HG02884 (cell line): Measurements from ENCODE around the gene MMADHC.

Experiments used
- ATAC-seq: cut with Tn5 transposase; IDR thresholded peaks from one replicate; pipeline ENCODE4 v1.9.1; 2021; ENCODE audit warnings: mild to moderate bottlenecking, moderate library complexity; ENCODE audit not compliant: unreplicated experiment

Gene MMADHC

DNA sequence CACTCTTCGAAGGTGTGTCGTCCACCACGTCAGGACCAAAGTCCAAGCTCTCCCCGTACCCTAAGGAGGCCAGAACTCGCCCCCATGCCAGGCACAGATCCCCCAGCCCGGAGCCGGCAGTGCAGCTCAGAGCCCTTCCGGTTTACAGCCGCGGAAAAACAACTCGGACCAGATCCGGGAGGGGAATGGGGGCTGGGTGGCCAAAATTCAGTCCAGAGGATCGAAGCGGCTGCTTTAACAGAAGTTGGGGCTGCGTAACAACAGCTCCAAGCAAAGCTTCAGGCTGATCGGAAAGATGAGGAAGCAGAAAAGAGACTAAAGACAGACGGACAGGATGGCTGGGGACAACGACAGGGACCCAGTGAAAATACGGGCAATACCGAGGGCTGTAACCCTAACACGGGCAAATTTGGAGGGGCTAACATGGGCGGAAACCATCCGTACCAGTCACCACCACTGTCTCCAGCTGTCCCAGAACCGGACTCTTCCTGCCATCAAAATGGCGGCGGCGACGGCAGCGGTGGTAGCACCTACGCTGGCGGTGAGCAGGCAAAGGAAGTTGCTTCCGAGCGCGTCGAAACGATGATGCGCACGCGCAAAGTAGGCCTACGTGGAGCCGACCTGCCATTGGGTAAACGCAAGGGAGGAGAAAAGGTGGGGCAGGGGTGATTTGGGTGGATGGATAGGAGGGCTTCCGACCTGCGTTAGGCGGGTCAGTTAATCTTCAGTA lies at the start of gene MMADHC:
Gene MMADHC (minus strand): TSS at position 556 of the 730 bp plus-strand sequence. CDS start 678 bp downstream, outside the sequence.
- peak; percentile 97 for ATAC-seq

GRCh38 chr2:149634103-149634502 lies 46.5 kb upstream of the MMADHC start:
- no peak for ATAC-seq

DNA sequence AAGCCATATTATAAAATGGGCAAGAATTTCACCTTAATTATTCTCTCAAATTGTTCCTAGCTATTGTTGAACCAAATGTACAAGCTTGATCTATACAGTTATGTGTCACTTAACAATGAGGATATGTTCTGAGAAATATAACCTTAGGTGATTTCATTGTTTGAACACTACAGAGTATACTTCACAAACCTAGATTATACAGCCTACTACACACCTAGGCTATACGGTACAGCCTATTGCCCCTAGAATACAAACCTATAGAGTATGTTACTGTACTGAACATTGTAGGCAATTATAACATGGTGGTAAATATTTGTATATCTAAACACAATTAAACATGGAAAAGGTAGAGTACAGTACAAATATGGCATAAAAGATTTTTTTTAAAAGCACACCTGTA lies 42.9 kb upstream of the MMADHC start:
- ATAC-seq: no peak

DNA sequence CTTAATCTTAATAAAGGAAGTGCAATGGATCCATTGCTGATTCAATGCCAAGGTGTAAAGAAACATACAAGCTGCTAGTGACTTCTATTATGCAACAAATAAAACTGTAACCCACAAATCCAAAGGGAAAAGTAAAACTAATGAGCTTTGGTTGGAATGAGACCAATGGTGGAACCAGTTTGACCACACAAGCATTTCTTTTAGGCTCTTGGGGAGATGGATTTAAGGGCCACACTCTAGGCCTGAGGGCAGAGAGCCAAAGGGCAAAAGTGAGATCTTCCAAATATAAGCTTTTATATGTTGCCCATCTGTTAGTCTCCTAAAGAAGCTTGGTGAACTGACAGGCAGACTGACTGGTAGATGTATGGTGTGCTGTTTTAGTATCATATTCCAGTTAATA lies 41.5 kb upstream of the MMADHC start:
- no peak for ATAC-seq

GRCh38 chr2:149627111-149627801 lies 39.7 kb upstream of the MMADHC start:
- no peak for ATAC-seq

- ATAC-seq: no peak
Observed at GRCh38 chr2:149625671-149626070, 38.1 kb upstream of the MMADHC start.

DNA sequence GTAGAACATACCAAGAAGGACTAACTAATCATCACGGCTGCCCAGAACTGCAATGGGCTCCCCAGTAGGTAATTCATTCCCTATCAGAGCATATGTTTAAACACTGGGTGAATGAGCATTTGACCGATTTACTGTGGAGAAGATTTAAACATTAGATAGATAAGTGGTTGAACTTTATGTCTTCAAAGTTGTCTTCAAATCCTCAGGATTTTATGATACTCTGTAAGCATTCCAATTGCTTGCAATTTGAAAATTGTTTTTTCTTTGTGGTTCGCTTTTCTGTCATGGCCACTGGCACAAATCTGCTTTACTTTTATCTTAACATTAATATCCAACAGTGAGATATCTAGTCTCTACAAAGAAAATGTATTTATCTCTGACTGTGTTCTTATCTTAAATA lies 37.7 kb upstream of the MMADHC start:
- no peak for ATAC-seq

DNA sequence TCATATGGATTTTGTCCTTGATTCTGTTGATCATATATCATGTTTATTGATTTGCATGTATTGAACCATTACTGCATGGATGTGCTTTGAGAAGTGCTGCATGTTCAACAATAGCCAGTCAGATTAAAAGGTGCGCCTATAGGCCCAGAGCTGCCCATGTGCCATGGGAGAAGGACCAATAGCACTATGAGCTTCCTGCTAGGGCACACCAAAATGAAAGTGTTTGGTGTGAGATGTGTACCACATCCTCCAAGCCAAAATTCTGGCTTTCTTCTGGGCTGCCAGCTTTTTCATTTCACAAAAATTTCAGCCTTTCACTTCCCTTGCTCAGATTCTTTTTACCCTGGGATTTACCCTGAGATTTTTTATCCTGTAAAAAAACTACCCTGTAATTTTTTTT lies 34.8 kb upstream of the MMADHC start:
- ATAC-seq: no peak

DNA sequence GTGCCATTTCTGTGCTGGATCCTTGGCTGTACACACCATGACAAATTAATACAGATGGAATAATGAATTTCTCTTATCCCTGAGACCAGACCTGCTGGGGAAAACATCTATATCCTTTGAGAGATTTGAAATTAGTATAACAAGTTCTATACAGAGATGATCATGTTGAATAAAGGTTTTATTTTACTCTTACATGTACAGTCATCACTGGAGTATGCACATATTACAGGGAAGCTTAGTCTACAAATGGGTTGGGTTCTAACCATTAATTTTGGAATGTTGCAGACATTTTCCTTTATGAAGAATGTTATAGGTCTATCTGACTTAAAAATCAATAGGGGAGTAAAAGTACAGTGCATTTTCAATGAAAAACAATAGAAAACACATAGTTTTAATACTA lies 29.9 kb upstream of the MMADHC start:
- ATAC-seq: no peak

- ATAC-seq: no peak
Observed at GRCh38 chr2:149616681-149617456, 29.3 kb upstream of the MMADHC start.

DNA sequence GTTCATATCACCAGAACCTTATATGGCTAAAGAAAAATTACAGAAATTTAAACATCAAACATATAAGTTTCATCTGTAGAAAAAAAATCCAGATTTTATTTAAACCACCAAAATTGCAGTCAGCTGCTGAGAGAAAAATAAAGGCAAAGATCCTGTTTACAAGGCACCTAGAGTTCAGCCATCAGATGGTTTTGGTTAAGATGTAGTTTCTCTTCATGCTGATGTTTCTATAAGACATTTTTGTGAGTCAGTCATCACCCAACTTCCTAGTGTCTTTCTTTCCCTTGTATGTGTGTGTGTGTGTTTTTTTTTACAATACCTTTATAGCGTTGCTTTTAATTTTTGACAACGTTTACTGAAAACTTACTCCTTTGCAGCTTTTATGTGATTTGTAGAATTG lies 26.1 kb upstream of the MMADHC start:
- ATAC-seq: no peak

GRCh38 chr2:149612122-149612521 lies 24.5 kb upstream of the MMADHC start:
- ATAC-seq: no peak

- no peak for ATAC-seq
Observed at GRCh38 chr2:149611100-149611820, 23.7 kb upstream of the MMADHC start.

DNA sequence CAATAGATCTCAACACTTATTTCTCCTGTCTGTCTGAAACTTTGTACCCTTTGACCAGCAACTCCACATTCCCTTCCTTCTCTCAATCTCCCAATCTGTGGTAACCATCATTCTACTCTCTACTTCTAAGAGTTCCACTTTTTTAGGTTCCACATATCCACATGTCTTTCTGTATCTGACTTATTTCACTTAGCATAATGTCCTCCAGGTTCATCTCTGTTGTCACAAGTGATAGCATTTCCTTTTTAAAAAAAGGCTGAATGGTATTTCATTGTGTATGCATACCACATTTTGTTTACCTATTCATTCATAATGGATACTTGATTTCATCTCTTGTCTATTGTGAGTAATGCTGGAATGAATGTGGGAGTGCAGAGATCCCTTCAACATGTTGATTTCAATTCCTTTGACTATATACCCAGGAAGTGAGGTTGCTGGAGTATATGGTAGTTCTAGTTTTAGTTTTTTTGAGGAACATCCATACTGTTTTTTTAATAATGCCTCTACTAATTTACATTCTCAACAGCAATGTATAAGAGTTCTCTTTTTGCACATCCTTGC lies 18.8 kb upstream of the MMADHC start:
- no peak for ATAC-seq

GRCh38 chr2:149603248-149603647 lies 15.7 kb upstream of the MMADHC start:
- no peak for ATAC-seq

- ATAC-seq: no peak
Observed at GRCh38 chr2:149601141-149601796, 13.7 kb upstream of the MMADHC start.

GRCh38 chr2:149597668-149598326 lies 10.2 kb upstream of the MMADHC start:
- ATAC-seq: peak; percentile 97

DNA sequence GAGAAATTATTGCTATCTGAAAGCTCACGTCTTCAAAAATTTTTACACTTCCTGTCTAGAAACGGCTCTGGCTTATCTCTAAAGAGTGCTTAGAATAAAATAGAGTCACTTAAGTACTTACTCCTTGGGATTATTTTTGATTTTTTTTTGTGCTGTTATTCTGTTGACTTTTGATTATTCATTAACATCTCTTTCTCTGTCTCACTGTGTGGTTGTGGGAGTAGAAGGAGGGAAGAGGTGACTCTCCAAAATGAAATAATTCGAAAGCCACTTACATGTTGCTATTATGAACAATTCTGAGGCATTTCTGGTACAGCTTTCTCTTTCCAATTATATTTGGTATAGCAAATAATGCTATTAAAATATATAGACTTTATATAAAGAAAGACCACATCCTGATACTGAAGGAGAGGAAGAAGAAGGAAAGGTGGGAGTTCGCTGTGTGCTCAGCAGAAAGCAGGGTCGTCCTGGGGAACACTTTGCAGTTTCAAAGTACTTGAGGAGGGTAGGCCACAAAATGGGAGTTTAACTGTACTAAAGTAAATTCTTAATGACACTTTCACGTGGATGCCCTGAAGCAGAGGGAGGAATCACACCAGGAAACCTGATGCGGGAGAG lies 9.6 kb upstream of the MMADHC start:
- peak; percentile 15 for ATAC-seq

DNA sequence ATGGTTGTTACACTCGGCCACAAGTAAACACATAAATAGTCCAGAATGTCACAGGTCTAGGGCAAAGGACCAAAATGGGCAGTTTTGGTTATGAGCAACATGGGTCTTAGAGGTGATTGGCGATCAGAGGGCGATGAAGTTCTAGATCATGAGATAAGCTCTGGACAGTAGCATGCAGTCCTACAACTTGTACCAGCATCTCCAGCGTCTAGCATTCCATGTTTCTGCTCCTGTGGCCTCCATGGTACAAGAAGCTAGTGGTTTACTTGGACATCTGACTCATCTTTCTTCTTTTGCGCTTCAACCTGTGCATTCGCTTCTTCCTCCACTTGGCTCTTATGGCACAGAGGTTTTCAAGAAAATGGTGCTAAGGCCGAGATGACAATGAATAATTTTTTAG lies 8.9 kb upstream of the MMADHC start:
- no peak for ATAC-seq
